Mesendoderm (in vitro differentiated cells): ENCODE results near the gene PYGM.

Experiments used
- DNase-seq: peaks from one replicate; pipeline ENCODE4 v3.0.0; 2013
- H2AK5ac ChIP-seq: 2 replicates; pipeline ENCODE4 v1.6.1; 2013; ENCODE audit warnings: low read length, inconsistent platforms
- H2BK120ac ChIP-seq: 2 replicates; pipeline ENCODE4 v1.6.1; 2013; ENCODE audit warnings: low read depth, mild to moderate bottlenecking, low read length, moderate library complexity, mixed read lengths
- H2BK15ac ChIP-seq: replicated peaks from 2 replicates; pipeline ENCODE4 v1.6.1; 2013; ENCODE audit warnings: low read depth, mild to moderate bottlenecking, moderate library complexity
- H2BK5ac ChIP-seq: 2 replicates; pipeline ENCODE4 v1.6.1; 2013; ENCODE audit warnings: low read length, inconsistent platforms
- H3K18ac ChIP-seq: 2 replicates; pipeline ENCODE4 v1.6.1; 2013; ENCODE audit warnings: mild to moderate bottlenecking, low read length, mixed read lengths
- H3K23ac ChIP-seq: one replicate; pipeline ENCODE4 v1.6.1; 2013; ENCODE audit warnings: low read length
- H3K27ac ChIP-seq: 2 replicates; pipeline ENCODE4 v1.5.1; 2013; ENCODE audit warnings: low read depth, mild to moderate bottlenecking, inconsistent platforms, low read length, moderate library complexity
- H3K27me3 ChIP-seq: 2 replicates; pipeline ENCODE4 v1.6.1; 2013; ENCODE audit warnings: low read length, control low read depth, mild to moderate bottlenecking, inconsistent platforms; ENCODE audit not compliant: insufficient read depth, poor library complexity
- H3K36me3 ChIP-seq: 2 replicates; pipeline ENCODE4 v1.6.1; 2013; ENCODE audit warnings: low read length, inconsistent platforms; ENCODE audit not compliant: control insufficient read depth, insufficient read depth
- H3K4ac ChIP-seq: one replicate; pipeline ENCODE4 v1.6.1; 2013; ENCODE audit warnings: low read depth, mild to moderate bottlenecking, low read length, moderate library complexity
- H3K4me1 ChIP-seq: 2 replicates; pipeline ENCODE4 v1.6.1; 2013; ENCODE audit warnings: low read depth, low read length, inconsistent platforms; ENCODE audit not compliant: control insufficient read depth
- H3K4me2 ChIP-seq: 2 replicates; pipeline ENCODE4 v1.6.1; 2013; ENCODE audit warnings: low read length
- H3K4me3 ChIP-seq: 2 replicates; pipeline ENCODE4 v1.5.1; 2013; ENCODE audit warnings: mild to moderate bottlenecking, low read length
- H3K56ac ChIP-seq: one replicate; pipeline ENCODE4 v1.6.1; 2013; ENCODE audit warnings: low read length
- H3K79me1 ChIP-seq: 2 replicates; pipeline ENCODE4 v1.6.1; 2013; ENCODE audit warnings: low read length, inconsistent platforms
- H3K79me2 ChIP-seq: 2 replicates; pipeline ENCODE4 v1.6.1; 2013; ENCODE audit warnings: mild to moderate bottlenecking, low read length; ENCODE audit not compliant: control insufficient read depth, insufficient read depth
- H3K9ac ChIP-seq: 2 replicates; pipeline ENCODE4 v1.6.1; 2013; ENCODE audit warnings: low read length, inconsistent platforms
- H4K5ac ChIP-seq: one replicate; pipeline ENCODE4 v1.6.1; 2013; ENCODE audit warnings: low read length
- H4K8ac ChIP-seq: one replicate; pipeline ENCODE4 v1.6.1; 2013; ENCODE audit warnings: low read depth, mild to moderate bottlenecking, control low read depth, low read length, moderate library complexity
- WGBS: extraction: QIAGEN DNeasy Blood & Tissue Kit; methylation state at CpG from one replicate; pipeline ENCODE4 v1.1.7; 2013; ENCODE audit warnings: low lambda C conversion rate, missing lambda C conversion rate; ENCODE audit not compliant: insufficient coverage; ENCODE audit errors: extremely low coverage; 5-methylcytosine and 5-hydroxymethylcytosine counted together

PYGM gene

DNA sequence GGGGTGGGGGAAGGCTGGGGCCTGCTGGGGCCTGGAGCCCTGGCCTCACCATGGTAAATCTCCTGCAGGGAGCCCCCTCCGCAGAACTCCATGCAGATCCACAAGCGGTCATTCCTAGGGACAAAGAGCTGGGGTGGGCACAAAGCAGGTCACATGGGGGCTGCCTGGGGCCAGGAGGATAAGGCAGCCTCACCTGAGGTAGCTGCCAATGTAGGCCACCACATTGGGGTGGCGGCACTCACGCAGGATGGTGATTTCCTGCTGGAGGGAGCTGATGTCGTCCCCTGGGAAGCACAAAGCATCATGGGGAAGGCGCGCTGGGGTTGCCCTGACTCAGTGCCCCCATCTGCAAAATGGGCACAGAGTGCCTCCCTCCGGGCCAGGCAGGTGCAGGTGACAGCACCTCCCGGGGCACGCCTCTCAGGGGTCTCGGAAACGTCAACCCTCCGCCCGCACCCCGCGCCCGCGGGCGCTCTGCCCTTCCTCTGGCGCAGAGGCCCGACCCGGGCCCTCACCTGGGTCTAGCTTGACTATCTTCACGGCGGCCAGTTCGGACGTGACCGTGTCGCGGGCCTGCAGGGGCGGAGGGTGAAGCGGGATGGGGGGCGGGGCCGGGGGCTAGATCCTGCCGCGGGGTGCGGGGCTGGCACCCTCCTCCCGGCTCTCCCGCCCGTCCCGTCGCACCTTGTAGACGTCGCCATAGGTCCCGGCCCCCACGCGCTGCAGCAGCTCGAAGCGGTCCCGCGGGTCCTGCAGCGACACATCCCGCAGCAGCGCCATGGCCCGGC lies 42.8 kb upstream of the PYGM start:
- WGBS = no CpG with 5 or more reads among the region's 54 CpGs
- no peak overlapping the region for H3K23ac ChIP-seq
- H4K8ac ChIP-seq = no peak overlapping the region
- peak overlapping the region; percentile 50 for H3K4me3 ChIP-seq
- H2BK120ac ChIP-seq = no peak overlapping the region
- peak overlapping the region; percentile 94 for H3K56ac ChIP-seq
- no peak overlapping the region for H2BK5ac ChIP-seq
- H3K79me2 ChIP-seq = no peaks in the 10 kb centered on the region
- no peak overlapping the region for H4K5ac ChIP-seq
- no peak overlapping the region for H3K27ac ChIP-seq
- H3K4me2 ChIP-seq = peak overlapping the region; percentile 67
- H3K4me1 ChIP-seq = no peaks in the 10 kb centered on the region
- H3K79me1 ChIP-seq = peaks cover 2% of the 10 kb centered on the region
- no peak overlapping the region for H3K4ac ChIP-seq
- H3K18ac ChIP-seq = no peak overlapping the region
- H3K36me3 ChIP-seq = peaks cover 3% of the 10 kb centered on the region
- H2BK15ac ChIP-seq = no peak overlapping the region
- H3K27me3 ChIP-seq = no peaks in the 10 kb centered on the region
- H2AK5ac ChIP-seq = no peak overlapping the region
- H3K9ac ChIP-seq = peak overlapping the region; percentile 65
- DNase-seq = peak; percentile 17

DNA sequence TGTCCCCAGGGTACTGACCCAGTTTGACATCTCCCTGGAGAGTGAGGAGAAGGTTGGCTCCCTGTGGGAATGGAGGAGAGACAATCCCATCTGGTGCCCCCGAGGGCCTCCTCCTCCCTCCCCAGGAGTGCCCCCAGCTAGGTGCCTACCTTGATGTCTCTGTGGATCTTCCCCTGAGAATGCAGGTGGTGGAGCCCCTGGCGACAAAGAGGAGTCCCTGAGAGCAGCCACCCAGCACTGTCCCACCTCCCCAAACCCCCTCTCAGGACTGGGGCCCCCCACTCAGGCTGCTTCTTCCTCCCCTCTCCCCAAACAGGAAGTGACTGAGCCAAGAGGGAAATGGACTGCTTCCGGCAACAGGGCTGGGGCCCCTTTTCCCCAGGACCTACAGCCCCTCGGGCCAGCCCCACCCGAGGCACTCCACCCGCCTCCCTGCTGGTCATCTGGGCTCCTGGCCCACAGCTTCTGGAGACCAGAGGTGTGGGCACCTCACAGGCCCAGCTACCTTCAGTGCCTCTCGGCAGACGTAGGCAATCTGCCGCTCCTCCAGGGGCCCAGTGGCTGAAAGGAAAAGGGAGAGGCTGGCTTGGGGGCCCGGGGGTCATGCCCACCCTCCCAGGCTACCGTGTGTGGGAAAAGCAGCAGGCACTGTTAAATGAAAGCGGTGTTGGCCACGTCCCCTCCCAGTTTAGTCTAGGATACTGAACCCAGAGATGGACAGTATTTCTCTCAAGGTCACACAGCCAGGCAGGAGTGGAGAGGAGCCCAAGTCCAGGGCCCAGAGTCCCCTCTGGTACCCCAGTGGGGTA lies 42.0 kb upstream of the PYGM start:
- Histone ChIP-seq H3K4me3 (no peak overlapping the region), H3K36me3 (peaks cover 3% of the 10 kb centered on the region), H3K18ac (no peak overlapping the region), H4K8ac (no peak overlapping the region), H3K4me2 (no peak overlapping the region), H3K9ac (peak overlapping the region; percentile 13), H3K56ac (peak overlapping the region; percentile 94), H3K4ac (no peak overlapping the region), H3K23ac (no peak overlapping the region), H4K5ac (no peak overlapping the region), H3K79me1 (no peaks in the 10 kb centered on the region), H2AK5ac (no peak overlapping the region), H2BK5ac (no peak overlapping the region), H2BK15ac (no peak overlapping the region), H3K27me3 (no peaks in the 10 kb centered on the region), H3K79me2 (no peaks in the 10 kb centered on the region), H3K4me1 (no peaks in the 10 kb centered on the region), H2BK120ac (no peak overlapping the region), H3K27ac (no peak overlapping the region)
- no CpG with 5 or more reads among the region's 13 CpGs for WGBS
- no peak for DNase-seq

DNA sequence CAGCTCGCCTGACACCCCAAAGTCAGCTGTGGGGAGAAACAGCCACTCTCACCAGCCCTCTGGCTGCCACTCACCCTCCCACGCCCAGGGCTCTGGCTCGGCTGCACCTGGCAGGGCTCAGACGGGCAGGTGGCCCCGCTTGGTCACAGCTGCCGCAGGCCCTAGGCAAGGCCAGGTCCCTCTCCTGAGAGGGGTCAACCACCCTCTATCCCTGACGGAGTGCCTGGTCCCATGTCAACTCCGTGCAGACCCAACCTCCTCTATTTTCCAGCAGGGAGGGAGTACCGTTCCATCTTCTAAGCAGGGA lies 41.3 kb upstream of the PYGM start:
- DNase-seq = no peak
- Histone ChIP-seq H3K4me3 (no peak overlapping the region), H2AK5ac (no peak overlapping the region), H3K4ac (no peak overlapping the region), H4K8ac (no peak overlapping the region), H3K18ac (no peak overlapping the region), H3K4me2 (no peak overlapping the region), H2BK5ac (no peak overlapping the region), H3K4me1 (no peaks in the 10 kb centered on the region), H2BK15ac (no peak overlapping the region), H3K36me3 (peaks cover 3% of the 10 kb centered on the region), H3K79me2 (no peaks in the 10 kb centered on the region), H3K27me3 (no peaks in the 10 kb centered on the region), H3K23ac (no peak overlapping the region), H2BK120ac (no peak overlapping the region), H3K56ac (no peak overlapping the region), H3K9ac (no peak overlapping the region), H3K27ac (no peak overlapping the region), H3K79me1 (no peaks in the 10 kb centered on the region), H4K5ac (no peak overlapping the region)
- WGBS = no CpG with 5 or more reads among the region's 9 CpGs

DNA sequence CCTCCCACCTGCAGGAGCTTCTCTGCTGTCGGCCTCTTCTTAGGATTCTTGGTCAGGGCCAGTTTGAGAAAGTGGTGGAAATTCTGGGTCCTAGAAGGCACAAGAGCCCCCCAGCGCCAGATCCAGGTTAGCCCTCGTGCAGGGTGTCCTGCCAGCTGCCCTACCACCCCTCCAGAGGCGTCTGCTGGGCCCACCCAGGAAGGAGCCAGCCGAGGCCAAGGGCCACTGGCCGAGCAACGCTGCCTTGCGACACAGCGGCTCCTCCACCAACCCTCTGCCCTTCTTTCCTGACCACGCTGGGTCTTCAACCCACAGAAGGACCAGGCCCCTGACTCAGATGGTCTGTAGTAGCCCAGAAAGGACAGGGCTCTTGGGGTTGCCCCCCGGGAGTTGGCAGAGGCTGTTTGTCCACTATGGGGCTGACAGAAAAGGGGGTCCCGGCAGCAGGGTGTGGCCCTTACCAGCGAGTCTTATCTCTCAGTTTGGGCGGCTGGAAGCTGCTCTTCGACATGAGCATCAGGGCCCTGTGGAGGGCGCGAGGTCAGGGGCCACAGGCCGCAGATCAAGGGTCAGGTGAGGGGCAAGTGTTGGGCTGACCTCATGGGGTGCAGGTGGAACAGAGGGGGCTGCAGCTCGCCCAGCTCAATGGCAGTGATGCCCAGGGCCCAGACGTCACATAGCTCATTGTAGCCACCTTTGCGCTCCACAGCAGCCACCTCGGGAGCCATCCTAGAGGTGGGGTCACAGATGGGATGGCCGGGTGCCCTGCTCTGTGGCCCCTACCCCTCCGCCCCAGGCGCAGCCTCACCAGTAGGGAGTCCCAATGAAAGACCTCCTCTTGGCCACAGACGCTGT lies 40.8 kb upstream of the PYGM start:
- H3K4me1 ChIP-seq = no peaks in the 10 kb centered on the region
- no peak overlapping the region for H3K56ac ChIP-seq
- H3K23ac ChIP-seq = no peak overlapping the region
- H3K36me3 ChIP-seq = peaks cover 3% of the 10 kb centered on the region
- no peak for DNase-seq
- H2BK5ac ChIP-seq = no peak overlapping the region
- H3K79me2 ChIP-seq = no peaks in the 10 kb centered on the region
- no peak overlapping the region for H3K18ac ChIP-seq
- no peak overlapping the region for H3K4me2 ChIP-seq
- H2AK5ac ChIP-seq = no peak overlapping the region
- H2BK120ac ChIP-seq = no peak overlapping the region
- H3K9ac ChIP-seq = no peak overlapping the region
- no peak overlapping the region for H3K4me3 ChIP-seq
- H3K4ac ChIP-seq = no peak overlapping the region
- no peaks in the 10 kb centered on the region for H3K79me1 ChIP-seq
- H3K27ac ChIP-seq = no peak overlapping the region
- H2BK15ac ChIP-seq = no peak overlapping the region
- no peak overlapping the region for H4K8ac ChIP-seq
- no peaks in the 10 kb centered on the region for H3K27me3 ChIP-seq
- no CpG with 5 or more reads among the region's 26 CpGs for WGBS
- H4K5ac ChIP-seq = no peak overlapping the region

DNA sequence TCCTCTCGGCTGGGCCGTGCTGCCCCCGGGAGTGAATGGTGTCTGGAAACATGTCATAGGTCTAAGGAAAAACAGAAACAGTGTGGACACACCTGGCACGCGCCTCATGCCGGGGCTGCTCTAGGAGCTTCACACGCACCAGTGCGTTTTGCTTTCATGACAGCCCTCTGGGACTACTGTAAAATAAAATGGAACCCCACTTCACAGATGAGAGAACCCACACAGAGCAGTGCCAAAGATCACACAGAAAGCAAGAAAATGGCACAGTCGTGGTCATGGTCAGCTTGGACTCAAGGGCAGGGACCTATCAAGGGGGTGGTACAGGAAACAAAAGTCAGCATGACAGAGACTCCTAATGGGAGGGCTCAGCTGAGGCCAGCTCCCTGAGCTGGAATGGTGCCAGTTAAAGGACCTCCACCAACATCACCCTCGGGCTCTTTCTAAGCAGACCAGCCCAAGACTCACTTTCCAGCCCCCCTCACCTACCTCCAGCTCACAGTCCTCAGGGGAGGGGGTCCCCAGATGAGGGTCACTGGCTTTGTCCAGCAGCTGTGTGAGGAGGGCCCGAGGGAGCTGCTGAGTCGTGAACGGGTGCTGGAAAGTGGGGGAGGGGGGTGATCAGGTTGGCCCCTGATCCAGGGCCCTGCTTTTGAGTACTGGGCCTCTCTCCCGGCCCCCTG lies 40.0 kb upstream of the PYGM start:
- H3K27me3 ChIP-seq = no peaks in the 10 kb centered on the region
- no peak overlapping the region for H2BK120ac ChIP-seq
- H2AK5ac ChIP-seq = no peak overlapping the region
- no peak overlapping the region for H3K23ac ChIP-seq
- no peak overlapping the region for H3K4me3 ChIP-seq
- H3K18ac ChIP-seq = no peak overlapping the region
- no peak overlapping the region for H3K9ac ChIP-seq
- H3K4me2 ChIP-seq = no peak overlapping the region
- WGBS = no CpG with 5 or more reads among the region's 14 CpGs
- no peak overlapping the region for H3K27ac ChIP-seq
- no peaks in the 10 kb centered on the region for H3K79me2 ChIP-seq
- H3K4me1 ChIP-seq = no peaks in the 10 kb centered on the region
- no peak overlapping the region for H2BK15ac ChIP-seq
- H3K79me1 ChIP-seq = no peaks in the 10 kb centered on the region
- H2BK5ac ChIP-seq = no peak overlapping the region
- no peak for DNase-seq
- H3K36me3 ChIP-seq = peaks cover under 1% of the 10 kb centered on the region
- H3K4ac ChIP-seq = no peak overlapping the region
- no peak overlapping the region for H4K8ac ChIP-seq
- no peak overlapping the region for H3K56ac ChIP-seq
- no peak overlapping the region for H4K5ac ChIP-seq
